NOMO-1 treated with DMSO at 0.1 percent for 48 hours (cell line): ENCODE measurements around the gene PPP1R13B.
A peak's percentile ranks its signal among the peaks of the same experiment; 100 is the strongest.

Source experiments
- DNase-seq: peaks from one replicate; lab custom pipeline; 2025; ENCODE audit not compliant: unreplicated experiment; lab: John Stamatoyannopoulos, UW

Gene PPP1R13B

GRCh38 chr14:103880348-103881267 is 33.2 kb upstream of the PPP1R13B start:
- peak; percentile 21 for DNase-seq

GRCh38 chr14:103879570-103880347 is 32.4 kb upstream of the PPP1R13B start:
- DNase-seq = no peak

GRCh38 chr14:103879118-103879569 is 31.8 kb upstream of the PPP1R13B start:
- DNase-seq = no peak

- no peak for DNase-seq
These were observed 30.8 kb upstream of the PPP1R13B start for GRCh38 chr14:103878180-103878579.

- DNase-seq = no peak
These were observed 27.6 kb upstream of the PPP1R13B start for GRCh38 chr14:103875010-103875409.

- peak; percentile 8 for DNase-seq
These were observed 25.2 kb upstream of the PPP1R13B start for GRCh38 chr14:103872481-103873113.

- peak; percentile 35 for DNase-seq
These were observed 24.5 kb upstream of the PPP1R13B start for GRCh38 chr14:103871596-103872480.

GRCh38 chr14:103870891-103871595 is 23.7 kb upstream of the PPP1R13B start:
- no peak for DNase-seq

- no peak for DNase-seq
These were observed 22.9 kb upstream of the PPP1R13B start for GRCh38 chr14:103870144-103870876.

- no peak for DNase-seq
These were observed 22.2 kb upstream of the PPP1R13B start for GRCh38 chr14:103869406-103870143.

GRCh38 chr14:103868242-103868897 is 21.0 kb upstream of the PPP1R13B start:
- no peak for DNase-seq

- DNase-seq = no peak
These were observed 20.2 kb upstream of the PPP1R13B start for GRCh38 chr14:103867523-103867953.

GRCh38 chr14:103867020-103867419 is 19.6 kb upstream of the PPP1R13B start:
- no peak for DNase-seq

GRCh38 chr14:103863245-103863644 is 15.9 kb upstream of the PPP1R13B start:
- no peak for DNase-seq

GRCh38 chr14:103862393-103862782 is 15.0 kb upstream of the PPP1R13B start:
- peak; percentile 10 for DNase-seq

GRCh38 chr14:103861413-103862392 is 14.3 kb upstream of the PPP1R13B start:
- no peak for DNase-seq
